Neural cell (in vitro differentiated cells): Measurements from ENCODE around the gene CPAMD8. TPM values are rescaled to one million over a fixed set of nuclear protein-coding genes. Genes with fewer than 3 reads are reported as not detected.

Experiments
- H2AFZ ChIP-seq: fragments of 200-600, 300-800 bp; sonication (generic), shearing (Covaris generic); 2 replicates; pipeline ENCODE4 v1.6.0; 2014; ENCODE audit warnings: low read depth, mild to moderate bottlenecking, antibody characterized with exemption, low read length, moderate library complexity
- H3F3A ChIP-seq: fragments of 200-600 bp; shearing (Covaris generic); 2 replicates; pipeline ENCODE4 v1.6.1; 2016; ENCODE audit warnings: mild to moderate bottlenecking, moderate library complexity, mixed read lengths, antibody characterized with exemption, low read length; ENCODE audit not compliant: insufficient read depth, poor library complexity, severe bottlenecking
- H3K27ac ChIP-seq: fragments of 200-600, 300-800 bp; sonication (generic), shearing (Covaris generic); 2 replicates; pipeline ENCODE4 v1.5.1; 2014; ENCODE audit warnings: mild to moderate bottlenecking, low read length, moderate library complexity
- H3K27me3 ChIP-seq: fragments of 300-800, 200-600 bp; sonication (generic), shearing (Covaris generic); 2 replicates; pipeline ENCODE4 v1.6.0; 2014; ENCODE audit warnings: mild to moderate bottlenecking, low read depth, low read length, moderate library complexity; ENCODE audit not compliant: insufficient read depth
- H3K36me3 ChIP-seq: fragments of 300-800, 200-600 bp; sonication (generic), shearing (Covaris generic); 2 replicates; pipeline ENCODE4 v1.5.1; 2014; ENCODE audit warnings: mild to moderate bottlenecking, antibody characterized with exemption, low read length, moderate library complexity; ENCODE audit not compliant: insufficient read depth
- H3K4me2 ChIP-seq: fragments of 300-800, 200-600 bp; sonication (generic), shearing (Covaris generic); 2 replicates; pipeline ENCODE4 v1.6.0; 2014; ENCODE audit warnings: mild to moderate bottlenecking, low read length
- H3K4me3 ChIP-seq: fragments of 300-800, 200-600 bp; sonication (generic), shearing (Covaris generic); 2 replicates; pipeline ENCODE4 v1.5.1; 2014; ENCODE audit warnings: mild to moderate bottlenecking, low read length, moderate library complexity
- H3K79me2 ChIP-seq: fragments of 200-600 bp; shearing (Covaris generic); replicated peaks from 2 replicates; pipeline ENCODE4 v1.6.0; 2014; ENCODE audit warnings: mild to moderate bottlenecking, low read length, moderate library complexity; ENCODE audit not compliant: insufficient read depth
- H3K9ac ChIP-seq: fragments of 300-800, 200-600 bp; sonication (generic), shearing (Covaris generic); 2 replicates; pipeline ENCODE4 v1.6.1; 2016; ENCODE audit warnings: mild to moderate bottlenecking, low read length, mixed read lengths
- H3K9me2 ChIP-seq: fragments of 200-600 bp; shearing (Covaris generic); 2 replicates; pipeline ENCODE4 v1.6.1; 2016; ENCODE audit warnings: mild to moderate bottlenecking, low read length, mixed read lengths; ENCODE audit not compliant: insufficient read depth
- H3K9me3 ChIP-seq: fragments of 200-600, 300-800 bp; sonication (generic), shearing (Covaris generic); 2 replicates; pipeline ENCODE4 v1.6.1; 2016; ENCODE audit warnings: mild to moderate bottlenecking, mixed run types, low read length, moderate library complexity, mixed read lengths
- H4K20me1 ChIP-seq: fragments of 200-600 bp; shearing (Covaris generic); 2 replicates; pipeline ENCODE4 v1.6.1; 2016; ENCODE audit warnings: mild to moderate bottlenecking, mixed run types; ENCODE audit not compliant: insufficient read depth
- CTCF ChIP-seq: fragments of 450-650 bp; IDR thresholded peaks from 2 replicates; pipeline ENCODE4 v1.5.1; 2014; ENCODE audit warnings: antibody characterized with exemption, mild to moderate bottlenecking, moderate library complexity; ENCODE audit not compliant: poor library complexity, severe bottlenecking
- MXI1 ChIP-seq: fragments of 450-650 bp; conservative IDR thresholded peaks from 2 replicates; pipeline ENCODE4 v1.6.1; 2014; ENCODE audit warnings: antibody characterized with exemption, mild to moderate bottlenecking; ENCODE audit not compliant: poor library complexity, severe bottlenecking
- POLR2AphosphoS5 ChIP-seq: IDR thresholded peaks from 2 replicates; pipeline ENCODE4 v1.6.1; 2012
- RAD21 ChIP-seq: fragments of 450-650 bp; conservative IDR thresholded peaks from 2 replicates; pipeline ENCODE4 v1.6.1; 2014; ENCODE audit warnings: antibody characterized with exemption, mild to moderate bottlenecking, moderate library complexity
- REST ChIP-seq: IDR thresholded peaks from 2 replicates; pipeline ENCODE4 v1.6.1; 2012; ENCODE audit warnings: borderline replicate concordance
- SMC3 ChIP-seq: fragments of 450-650 bp; conservative IDR thresholded peaks from 2 replicates; pipeline ENCODE4 v1.6.1; 2014; ENCODE audit warnings: antibody characterized with exemption, mild to moderate bottlenecking, moderate library complexity; ENCODE audit not compliant: poor library complexity
- TAF1 ChIP-seq: IDR thresholded peaks from 2 replicates; pipeline ENCODE4 v1.6.1; 2012; ENCODE audit warnings: low read depth
- polyA plus RNA-seq: library from polyadenylated mRNA; depleted of rRNA; stranded (reverse); fragments of >200 nt; gene quantifications from 2 replicates; pipeline ENCODE4 v1.2.3, GENCODE V29; 2014

CPAMD8 gene
- polyA plus RNA-seq, 1 donor from 2014 or later: 1.9 TPM

- peaks cover 4% of the 10 kb centered on the region for H3K27me3 ChIP-seq
- H4K20me1 ChIP-seq: no peaks in the 10 kb centered on the region
- no peaks in the 10 kb centered on the region for H3K36me3 ChIP-seq
- H3K27ac ChIP-seq: no peak overlapping the region
- no peak overlapping the region for H3K9ac ChIP-seq
- H3K9me2 ChIP-seq: no peaks in the 10 kb centered on the region
- H3K79me2 ChIP-seq: no peaks in the 10 kb centered on the region
- no peak overlapping the region for H3K4me2 ChIP-seq
- H2AFZ ChIP-seq: no peak overlapping the region
- TF ChIP-seq CTCF: no peak
- TF ChIP-seq MXI1: no peak
- no peak overlapping the region for H3K4me3 ChIP-seq
- H3F3A ChIP-seq: no peaks in the 10 kb centered on the region
- H3K9me3 ChIP-seq: no peaks in the 10 kb centered on the region
Observed at GRCh38 chr19:16895467-16896145, 131.0 kb downstream of the CPAMD8 start.

GRCh38 chr19:16894080-16894479 is 132.5 kb downstream of the CPAMD8 start:
- Histone ChIP-seq H3K9me3 (no peaks in the 10 kb centered on the region), H3K4me2 (no peak overlapping the region), H3K9me2 (no peaks in the 10 kb centered on the region), H3K36me3 (no peaks in the 10 kb centered on the region), H3K27ac (no peak overlapping the region), H3K79me2 (no peaks in the 10 kb centered on the region), H3K4me3 (no peak overlapping the region), H3K27me3 (peaks cover 4% of the 10 kb centered on the region), H4K20me1 (no peaks in the 10 kb centered on the region), H3K9ac (no peak overlapping the region), H2AFZ (no peak overlapping the region), H3F3A (no peaks in the 10 kb centered on the region)
- TF ChIP-seq REST: no peak
- no peak for TF ChIP-seq TAF1
- TF ChIP-seq POLR2AphosphoS5: no peak
- no peak for TF ChIP-seq MXI1
- no peak for TF ChIP-seq SMC3
- TF ChIP-seq RAD21: no peak
- no peak for TF ChIP-seq CTCF
